PC-9 (cell line): ENCODE results near the gene FBXW7. TPM values are rescaled to one million over a fixed set of nuclear protein-coding genes. Genes with fewer than 3 reads are reported as not detected.

Experiments
- BruUV-seq: library from RNA; stranded (reverse); fragments of 400-500 nt; replicated peaks from 2 replicates; lab custom pipeline; 2021; lab: Mats Ljungman, UMichigan
- CTCF ChIA-PET: fragments of 300-600 bp; sonication (Branson Sonifier 250); formaldehyde crosslinking; loops from one replicate; lab custom pipeline; 2022; ENCODE audit warnings: antibody characterized with exemption; lab: Charles Lee
- POLR2A ChIA-PET: fragments of 300-600 bp; sonication (Branson Sonifier 250); formaldehyde crosslinking; loops from one replicate; lab custom pipeline; 2022; ENCODE audit warnings: antibody characterized with exemption; ENCODE audit not compliant: unreplicated experiment; lab: Charles Lee
- DNase-seq, 2 experiments: peaks; one replicate each; pipeline versions ENCODE4 v3.0.0 to v3.0.0-alpha.2; 2015 to 2022; ENCODE audit warnings: mixed read lengths in 1 of 2
- H2AFZ ChIP-seq: fragments of 200-600 bp; sonication (generic); 2 replicates; pipeline ENCODE4 v1.8.1; 2017; ENCODE audit warnings: antibody characterized with exemption
- H3F3A ChIP-seq: fragments of 200-600 bp; sonication (generic); 2 replicates; pipeline ENCODE4 v1.8.1; 2017; ENCODE audit warnings: antibody characterized with exemption, mild to moderate bottlenecking, low read depth; ENCODE audit not compliant: insufficient read depth
- H3K27ac ChIP-seq: fragments of 200-600 bp; sonication (generic); 2 replicates; pipeline ENCODE4 v1.6.1; 2016; ENCODE audit warnings: mixed run types
- H3K27me3 ChIP-seq: fragments of 200-600 bp; sonication (generic); 2 replicates; pipeline ENCODE4 v1.6.1; 2016; ENCODE audit warnings: low read depth, mixed run types; ENCODE audit not compliant: insufficient read depth
- H3K36me3 ChIP-seq: fragments of 200-600 bp; sonication (generic); 2 replicates; pipeline ENCODE4 v1.6.1; 2016; ENCODE audit warnings: low read depth, mixed run types
- H3K4me1 ChIP-seq: fragments of 200-600 bp; sonication (generic); replicated peaks from 2 replicates; pipeline ENCODE4 v1.6.1; 2016; ENCODE audit warnings: mixed run types; ENCODE audit not compliant: insufficient read depth
- H3K4me2 ChIP-seq: fragments of 200-600 bp; sonication (generic); 2 replicates; pipeline ENCODE4 v1.6.1; 2017; ENCODE audit warnings: mixed run types
- H3K4me3 ChIP-seq: fragments of 200-600 bp; sonication (generic); 2 replicates; pipeline ENCODE4 v1.6.1; 2016; ENCODE audit warnings: mixed run types
- H3K79me2 ChIP-seq: fragments of 200-600 bp; sonication (generic); 2 replicates; pipeline ENCODE4 v1.6.1; 2017; ENCODE audit warnings: low read depth, mixed run types
- H3K9me2 ChIP-seq: fragments of 200-600 bp; sonication (generic); 2 replicates; pipeline ENCODE4 v1.8.1; 2017; ENCODE audit warnings: mild to moderate bottlenecking; ENCODE audit not compliant: insufficient read depth
- H3K9me3 ChIP-seq: fragments of 200-600 bp; sonication (generic); 2 replicates; pipeline ENCODE4 v1.8.1; 2016; ENCODE audit warnings: low read depth; ENCODE audit not compliant: insufficient read depth
- H4K20me1 ChIP-seq: fragments of 200-600 bp; sonication (generic); 2 replicates; pipeline ENCODE4 v1.8.1; 2017; ENCODE audit not compliant: insufficient read depth
- CTCF ChIP-seq: fragments of 200-600 bp; sonication (generic); conservative IDR thresholded peaks from 2 replicates; pipeline ENCODE4 v1.6.1; 2017; ENCODE audit warnings: mixed run types, antibody characterized with exemption, mild to moderate bottlenecking, moderate library complexity
- EZH2 ChIP-seq: fragments of 200-600 bp; sonication (generic); IDR thresholded peaks from 2 replicates; pipeline ENCODE4 v1.8.0; 2017; ENCODE audit warnings: antibody characterized with exemption, low read depth
- intact Hi-C: fragments of 100-400 bp; cut with micrococcal nuclease; formaldehyde crosslinking; loops from one replicate; pipeline ENCODE4 v1.10.0; 2022; ENCODE audit not compliant: unreplicated experiment
- total RNA-seq: library from RNA; stranded (reverse); gene quantifications from 2 replicates; pipeline ENCODE4 v1.2.3, GENCODE V29; 2021

The FBXW7 gene
- total RNA-seq, 1 experiment from 2014 or later: 30.2 TPM

GRCh38 chr4:152459326-152459725, 76.6 kb downstream of the FBXW7 start:
- POLR2A ChIA-PET: no interaction called here
- Histone ChIP-seq H3K9me3 (no peaks in the 10 kb centered on the region), H3F3A (no peaks in the 10 kb centered on the region; the same call in 1 of the 2 replicates), H4K20me1 (peaks cover 3% of the 10 kb centered on the region; the same call in 1 of the 2 replicates), H2AFZ (no peak overlapping the region), H3K4me3 (no peak overlapping the region), H3K36me3 (no peaks in the 10 kb centered on the region), H3K27me3 (no peaks in the 10 kb centered on the region), H3K79me2 (peaks cover 24% of the 10 kb centered on the region), H3K27ac (no peak overlapping the region), H3K4me1 (no peaks in the 10 kb centered on the region; the same call in 1 of the 2 replicates), H3K4me2 (no peak overlapping the region), H3K9me2 (no peaks in the 10 kb centered on the region)
- DNase-seq: no peak
- CTCF ChIA-PET: no interaction called here
- intact Hi-C loops: loop anchor here (10.0 kb wide), 1 partner anchor 385 kb away; no protein-coding TSS in a partner anchor
- no TSS peak for BruUV-seq
- TF ChIP-seq EZH2 (no peak), CTCF (no peak)

DNA sequence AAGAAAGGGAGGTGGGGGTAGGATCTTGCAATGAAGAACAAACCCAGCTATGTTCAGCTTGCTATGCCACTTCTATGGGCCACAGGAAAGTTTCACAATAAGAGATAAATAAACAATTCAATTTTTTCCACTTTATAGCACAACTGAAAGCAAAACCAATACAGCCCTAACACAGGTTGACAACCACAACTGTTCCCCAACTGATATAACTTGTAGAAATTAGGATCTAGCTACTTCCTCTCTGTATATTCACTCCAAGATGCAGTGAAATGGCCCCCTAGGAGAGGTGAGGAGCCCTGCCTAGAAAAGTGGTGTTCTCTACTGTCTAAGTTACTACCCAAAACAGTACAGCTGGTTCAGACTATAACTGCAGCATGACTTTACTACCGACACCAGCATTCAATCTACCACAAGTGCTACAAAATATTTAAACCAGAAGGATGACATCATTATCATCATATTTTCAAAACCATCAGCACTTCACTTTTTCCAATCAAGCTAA, 77.0 kb downstream of the FBXW7 start:
- Histone ChIP-seq H3K9me3 (no peaks in the 10 kb centered on the region), H3K4me1 (no peaks in the 10 kb centered on the region; the same call in 1 of the 2 replicates), H3K4me3 (no peak overlapping the region), H3K27ac (no peak overlapping the region), H3K9me2 (no peaks in the 10 kb centered on the region), H4K20me1 (peaks cover 8% of the 10 kb centered on the region; the same call in 1 of the 2 replicates), H3F3A (no peaks in the 10 kb centered on the region; the same call in 1 of the 2 replicates), H2AFZ (no peak overlapping the region), H3K4me2 (no peak overlapping the region), H3K27me3 (no peaks in the 10 kb centered on the region), H3K79me2 (peaks cover 29% of the 10 kb centered on the region), H3K36me3 (no peaks in the 10 kb centered on the region)
- intact Hi-C loops: loop anchor here (10.0 kb wide), 1 partner anchor 386 kb away; no protein-coding TSS in a partner anchor
- ChIA-PET POLR2A (no interaction called here), CTCF (no interaction called here)
- no peak for TF ChIP-seq EZH2
- no peak for TF ChIP-seq CTCF
- no TSS peak for BruUV-seq
- no peak for DNase-seq

- H3K79me2 ChIP-seq: peaks cover 39% of the 10 kb centered on the region
- POLR2A ChIA-PET: no interaction called here
- intact Hi-C loops: loop anchor here (10.0 kb wide), 1 partner anchor 388 kb away; no protein-coding TSS in a partner anchor
- H3K4me2 ChIP-seq: no peak overlapping the region
- peaks cover 8% of the 10 kb centered on the region; the same call in 1 of the 2 replicates for H4K20me1 ChIP-seq
- H3K4me3 ChIP-seq: no peak overlapping the region
- CTCF ChIA-PET: no interaction called here
- no peak overlapping the region for H2AFZ ChIP-seq
- H3F3A ChIP-seq: no peaks in the 10 kb centered on the region; the same call in 1 of the 2 replicates
- H3K27me3 ChIP-seq: no peaks in the 10 kb centered on the region
- no TSS peak for BruUV-seq
- H3K9me3 ChIP-seq: no peaks in the 10 kb centered on the region
- H3K27ac ChIP-seq: no peak overlapping the region
- no peaks in the 10 kb centered on the region for H3K36me3 ChIP-seq
- H3K9me2 ChIP-seq: no peaks in the 10 kb centered on the region
- H3K4me1 ChIP-seq: no peaks in the 10 kb centered on the region; the same call in 1 of the 2 replicates
- no peak for TF ChIP-seq CTCF
- no peak for TF ChIP-seq EZH2
- no peak for DNase-seq
Measured at GRCh38 chr4:152456609-152457008, 79.3 kb downstream of the FBXW7 start.
